Right ventricle myocardium inferior (tissue), 1 donor: ENCODE data around the gene MCUB. TPM values are rescaled to one million over a fixed set of nuclear protein-coding genes. Genes with fewer than 3 reads are reported as not detected.
"Not testable (repeated sequence)": the region's sequence is repeated elsewhere in the genome, so short reads cannot be mapped to it uniquely, and the experiment has no call there.

Source experiments
- ATAC-seq: fragments of 200-7000 bp; cut with Tn5 transposase; one replicate; pipeline ENCODE4 v1.9.1; 2020; ENCODE audit warnings: mild to moderate bottlenecking, moderate library complexity
- DNase-seq: peaks from one replicate; pipeline ENCODE4 v3.0.0; 2021; ENCODE audit errors: missing footprints
- intact Hi-C: fragments of 100-400 bp; cut with DNase I; formaldehyde crosslinking; loops from one replicate; pipeline ENCODE4 v1.11.0; 2022
- long read RNA-seq: library from polyadenylated mRNA; unstranded; transcript quantifications from one replicate; pipeline ENCODE4 v2.0.0, GENCODE V29; 2021
- total RNA-seq: library from RNA; stranded (reverse); fragmentation: NEBNext Ultra II Directional; extraction: Animal tissue kit (Norgen Biotek cat#: 25700); gene quantifications from one replicate; pipeline ENCODE4 v1.2.1, GENCODE V29; 2021
- donor health status: DM: no; HTN: yes; CAD: no; lungs with severe emphysema.

MCUB gene
- total RNA-seq: 5.1 TPM
- long read RNA-seq, partial matches to known transcripts: 0 of 4 reads
- long read RNA-seq, other reads (novel, unspliced or antisense): 0 of 4 reads

GRCh38 chr4:109559983-109560686, at the start of gene MCUB:
Gene MCUB, plus strand, starts transcription at chr4:109560246. Its CDS starts 92 bp downstream, at chr4:109560338.
- intact Hi-C loops: loop anchor here (2.0 to 10.0 kb wide), 2 partner anchors 127 to 145 kb away; partner anchors contain the start of genes CASP6 and SEC24B
- ATAC-seq (peak; percentile 99), DNase-seq (peak; percentile 94)

- intact Hi-C loops: no loop called here
- ATAC-seq (no peak), DNase-seq (no peak)
These were observed 49.4 kb upstream of the MCUB start for GRCh38 chr4:109510687-109511086.

- intact Hi-C loops: no loop called here
- ATAC-seq: no peak
- no peak for DNase-seq
These were observed 48.6 kb upstream of the MCUB start for GRCh38 chr4:109511414-109511813.

- intact Hi-C loops, DNase-seq, ATAC-seq: not testable (repeated sequence)
These were observed 46.7 kb upstream of the MCUB start for GRCh38 chr4:109513368-109513767.

GRCh38 chr4:109532182-109532581, 27.9 kb upstream of the MCUB start:
- ATAC-seq (no peak), DNase-seq (no peak)
- intact Hi-C loops: no loop called here

GRCh38 chr4:109545401-109545800, 14.6 kb upstream of the MCUB start:
- ATAC-seq (no peak), DNase-seq (no peak)
- intact Hi-C loops: no loop called here

GRCh38 chr4:109547394-109547793, 12.7 kb upstream of the MCUB start:
- intact Hi-C loops: no loop called here
- DNase-seq (no peak), ATAC-seq (no peak)

- intact Hi-C loops: no loop called here
- DNase-seq (no peak), ATAC-seq (peak; percentile 50)
These were observed 11.4 kb upstream of the MCUB start for GRCh38 chr4:109548655-109549054.

- intact Hi-C loops: no loop called here
- no peak for ATAC-seq
- no peak for DNase-seq
These were observed 7.8 kb upstream of the MCUB start for GRCh38 chr4:109552237-109552636.

- ATAC-seq: no peak
- intact Hi-C loops: no loop called here
- no peak for DNase-seq
These were observed 6.9 kb upstream of the MCUB start for GRCh38 chr4:109553130-109553529.

GRCh38 chr4:109554971-109555370, 5.1 kb upstream of the MCUB start:
- ATAC-seq (no peak), DNase-seq (no peak)
- intact Hi-C loops: no loop called here

- ATAC-seq (no peak), DNase-seq (no peak)
- intact Hi-C loops: no loop called here
These were observed 2.6 kb upstream of the MCUB start for GRCh38 chr4:109557433-109557832.

- DNase-seq, ATAC-seq, intact Hi-C loops: not testable (repeated sequence)
These were observed 2.0 kb upstream of the MCUB start for GRCh38 chr4:109558095-109558494.

- DNase-seq (peak; percentile 66), ATAC-seq (peak; percentile 30)
- intact Hi-C loops: no loop called here
These were observed 442 bp upstream of the MCUB start for GRCh38 chr4:109559625-109559982.

GRCh38 chr4:109560687-109561461, 828 bp downstream of the MCUB start:
- peak; percentile 76 for DNase-seq
- intact Hi-C loops: loop anchor here (2.0 to 10.0 kb wide), 2 partner anchors 128 to 144 kb away; partner anchors contain the start of genes CASP6 and SEC24B
- peak; percentile 75 for ATAC-seq

GRCh38 chr4:109562457-109563239, 2.6 kb downstream of the MCUB start:
- no peak for DNase-seq
- ATAC-seq: no peak
- intact Hi-C loops: loop anchor here (10.0 kb wide), 1 partner anchor 142 kb away; the partner anchor contains the start of gene CASP6

GRCh38 chr4:109571494-109571893, 11.4 kb downstream of the MCUB start:
- intact Hi-C loops: no loop called here
- ATAC-seq (no peak), DNase-seq (no peak)

- no peak for DNase-seq
- intact Hi-C loops: no loop called here
- no peak for ATAC-seq
These were observed 12.1 kb downstream of the MCUB start for GRCh38 chr4:109572154-109572553.

- ATAC-seq (peak; percentile 46), DNase-seq (no peak)
- intact Hi-C loops: no loop called here
These were observed 14.4 kb downstream of the MCUB start for GRCh38 chr4:109574443-109574850.
